Left ventricle myocardium inferior (tissue), 1 donor: Measurements from ENCODE around the gene PID1. TPM values are rescaled to one million over a fixed set of nuclear protein-coding genes. Genes with fewer than 3 reads are reported as not detected.
A peak's percentile ranks its signal among the peaks of the same experiment; 100 is the strongest.
"Not testable (repeated sequence)": the region's sequence is repeated elsewhere in the genome, so short reads cannot be mapped to it uniquely, and the experiment has no call there.

Experiments used
- DNase-seq: peaks from one replicate; pipeline ENCODE4 v3.0.0-alpha.2; 2020
- H3K27ac ChIP-seq: fragments of 200-600 bp; replicated peaks from 2 replicates; pipeline ENCODE4 v1.8.0; 2021
- H3K27me3 ChIP-seq: fragments of 200-600 bp; 2 replicates; pipeline ENCODE4 v1.8.0; 2021; ENCODE audit warnings: low read depth
- H3K36me3 ChIP-seq: fragments of 200-600 bp; 2 replicates; pipeline ENCODE4 v1.8.0; 2021
- H3K4me1 ChIP-seq: fragments of 200-600 bp; 2 replicates; pipeline ENCODE4 v1.8.0; 2021
- H3K4me3 ChIP-seq: fragments of 200-600 bp; 2 replicates; pipeline ENCODE4 v1.8.0; 2021; ENCODE audit warnings: mild to moderate bottlenecking, moderate library complexity
- H3K9me3 ChIP-seq: fragments of 200-600 bp; replicated peaks from 2 replicates; pipeline ENCODE4 v1.8.0; 2021
- intact Hi-C: fragments of 100-400 bp; cut with micrococcal nuclease; formaldehyde crosslinking; loops from one replicate; pipeline ENCODE4 v1.11.0; 2022
- total RNA-seq: library from RNA; stranded (reverse); fragmentation: NEBNext Ultra II Directional; extraction: Animal tissue kit (Norgen Biotek cat#: 25700); gene quantifications from one replicate; pipeline ENCODE4 v1.2.1, GENCODE V29; 2021
- TF ChIP-seq, protein P1 (sequence below): fragments of 200-600 bp; IDR thresholded peaks from 2 replicates; pipeline ENCODE4 v1.8.0; 2021; ENCODE audit warnings: antibody characterized with exemption, mild to moderate bottlenecking, borderline replicate concordance
- donor health status: DM: no; HTN: yes; CAD: no; lungs with severe emphysema.

PID1 gene
- total RNA-seq, 1 donor from 2014 or later, result 7.8 TPM

DNA sequence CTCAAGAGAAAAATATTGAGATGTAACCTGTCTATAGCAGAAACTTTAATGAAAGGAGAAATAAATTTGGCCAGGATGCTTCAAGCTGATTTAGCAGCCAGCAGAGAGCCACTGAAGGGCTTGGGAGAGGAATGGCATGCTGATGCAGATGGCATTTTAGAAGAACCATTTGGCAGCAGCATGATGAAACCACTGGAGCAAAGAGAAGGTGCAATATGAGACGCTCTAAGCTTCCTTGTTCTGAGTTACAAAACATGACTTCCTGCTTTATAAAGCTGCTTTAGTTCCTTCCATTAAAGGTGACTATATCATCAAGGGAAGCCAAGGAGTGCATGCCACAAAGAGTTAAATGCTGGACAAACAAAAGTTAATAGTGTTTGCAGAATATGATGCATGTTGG, 189.7 kb downstream of the PID1 start:
- Histone ChIP-seq H3K27me3 (no peaks in the 10 kb centered on the region), H3K9me3 (peaks cover 15% of the 10 kb centered on the region), H3K36me3 (no peaks in the 10 kb centered on the region), H3K27ac (no peak overlapping the region), H3K4me3 (no peak overlapping the region), H3K4me1 (peaks cover 24% of the 10 kb centered on the region)
- no peak for DNase-seq
- TF ChIP-seq, protein P1, sequence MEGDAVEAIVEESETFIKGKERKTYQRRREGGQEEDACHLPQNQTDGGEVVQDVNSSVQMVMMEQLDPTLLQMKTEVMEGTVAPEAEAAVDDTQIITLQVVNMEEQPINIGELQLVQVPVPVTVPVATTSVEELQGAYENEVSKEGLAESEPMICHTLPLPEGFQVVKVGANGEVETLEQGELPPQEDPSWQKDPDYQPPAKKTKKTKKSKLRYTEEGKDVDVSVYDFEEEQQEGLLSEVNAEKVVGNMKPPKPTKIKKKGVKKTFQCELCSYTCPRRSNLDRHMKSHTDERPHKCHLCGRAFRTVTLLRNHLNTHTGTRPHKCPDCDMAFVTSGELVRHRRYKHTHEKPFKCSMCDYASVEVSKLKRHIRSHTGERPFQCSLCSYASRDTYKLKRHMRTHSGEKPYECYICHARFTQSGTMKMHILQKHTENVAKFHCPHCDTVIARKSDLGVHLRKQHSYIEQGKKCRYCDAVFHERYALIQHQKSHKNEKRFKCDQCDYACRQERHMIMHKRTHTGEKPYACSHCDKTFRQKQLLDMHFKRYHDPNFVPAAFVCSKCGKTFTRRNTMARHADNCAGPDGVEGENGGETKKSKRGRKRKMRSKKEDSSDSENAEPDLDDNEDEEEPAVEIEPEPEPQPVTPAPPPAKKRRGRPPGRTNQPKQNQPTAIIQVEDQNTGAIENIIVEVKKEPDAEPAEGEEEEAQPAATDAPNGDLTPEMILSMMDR, result no peak
- intact Hi-C loops, result no loop called here

DNA sequence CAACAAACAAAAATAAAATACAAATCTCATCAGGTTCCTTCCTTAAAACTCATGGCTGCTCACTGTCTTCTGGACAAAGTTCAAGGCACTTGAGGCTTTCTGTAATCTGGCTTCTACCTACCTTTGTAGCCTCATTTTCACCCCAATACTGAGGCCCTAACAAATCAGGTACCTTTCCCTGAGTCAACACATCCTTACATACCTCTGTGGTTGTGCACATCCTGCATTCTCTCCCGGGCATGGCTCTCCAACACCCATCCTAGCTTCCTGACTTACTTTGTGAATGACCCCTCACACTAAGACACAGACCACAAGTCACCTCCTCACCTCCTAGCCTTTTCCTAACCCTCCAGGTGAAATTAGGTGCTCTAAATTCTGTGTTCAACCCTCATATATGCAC, 190.9 kb downstream of the PID1 start:
- TF ChIP-seq, protein P1, result no peak
- no peak overlapping the region for H3K4me3 ChIP-seq
- no peak for DNase-seq
- no peaks in the 10 kb centered on the region for H3K36me3 ChIP-seq
- H3K4me1 ChIP-seq, result peaks cover 21% of the 10 kb centered on the region
- H3K9me3 ChIP-seq, result peaks cover 28% of the 10 kb centered on the region
- intact Hi-C loops, result no loop called here
- no peaks in the 10 kb centered on the region for H3K27me3 ChIP-seq
- no peak overlapping the region for H3K27ac ChIP-seq

DNA sequence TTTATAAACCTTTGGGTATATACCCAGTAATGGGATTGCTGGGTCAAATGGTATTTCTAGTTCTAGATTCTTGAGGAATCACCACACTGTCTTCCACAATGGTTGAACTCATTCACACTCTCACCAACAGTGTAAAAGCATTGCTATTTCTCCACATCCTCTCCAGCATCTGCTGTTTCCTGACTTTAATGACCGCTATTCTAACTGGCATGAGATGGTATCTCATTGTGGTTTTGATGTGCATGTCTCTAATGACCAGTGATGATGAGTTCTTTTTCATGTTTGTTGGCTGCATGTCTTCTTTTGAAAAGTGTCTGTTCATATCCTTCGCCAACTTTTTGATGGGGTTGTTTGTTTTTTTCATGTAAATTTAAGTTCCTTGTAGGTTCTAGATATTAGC, 194.2 kb downstream of the PID1 start:
- H3K27me3 ChIP-seq, H3K27ac ChIP-seq, DNase-seq, H3K4me3 ChIP-seq, intact Hi-C loops, H3K4me1 ChIP-seq, H3K36me3 ChIP-seq: not testable (repeated sequence)
- H3K9me3 ChIP-seq, result peaks cover 23% of the 10 kb centered on the region

DNA sequence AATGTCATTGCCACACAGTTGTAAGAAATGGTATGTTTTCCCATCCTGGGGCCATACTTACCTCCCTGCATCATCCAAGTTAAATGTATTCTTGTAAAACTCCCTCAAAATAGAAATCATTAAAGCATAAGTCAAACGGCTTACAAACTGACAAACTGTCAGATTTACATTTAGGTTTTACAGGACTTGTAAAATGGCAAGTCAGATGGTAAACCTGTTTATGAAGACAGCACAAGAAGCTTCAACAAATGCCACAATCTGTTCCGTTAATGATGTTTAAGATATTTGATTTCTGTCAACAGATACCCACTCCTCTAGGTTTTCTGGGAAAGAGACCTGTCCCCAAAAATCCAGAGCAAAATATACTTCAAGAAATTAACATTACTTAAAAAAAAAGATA, 197.2 kb downstream of the PID1 start:
- intact Hi-C loops, result no loop called here
- H3K27me3 ChIP-seq, result no peaks in the 10 kb centered on the region
- H3K27ac ChIP-seq, result no peak overlapping the region
- DNase-seq, result no peak
- H3K4me3 ChIP-seq, result no peak overlapping the region
- peaks cover 20% of the 10 kb centered on the region for H3K9me3 ChIP-seq
- no peaks in the 10 kb centered on the region for H3K36me3 ChIP-seq
- TF ChIP-seq, protein P1, result no peak
- no peaks in the 10 kb centered on the region for H3K4me1 ChIP-seq

DNA sequence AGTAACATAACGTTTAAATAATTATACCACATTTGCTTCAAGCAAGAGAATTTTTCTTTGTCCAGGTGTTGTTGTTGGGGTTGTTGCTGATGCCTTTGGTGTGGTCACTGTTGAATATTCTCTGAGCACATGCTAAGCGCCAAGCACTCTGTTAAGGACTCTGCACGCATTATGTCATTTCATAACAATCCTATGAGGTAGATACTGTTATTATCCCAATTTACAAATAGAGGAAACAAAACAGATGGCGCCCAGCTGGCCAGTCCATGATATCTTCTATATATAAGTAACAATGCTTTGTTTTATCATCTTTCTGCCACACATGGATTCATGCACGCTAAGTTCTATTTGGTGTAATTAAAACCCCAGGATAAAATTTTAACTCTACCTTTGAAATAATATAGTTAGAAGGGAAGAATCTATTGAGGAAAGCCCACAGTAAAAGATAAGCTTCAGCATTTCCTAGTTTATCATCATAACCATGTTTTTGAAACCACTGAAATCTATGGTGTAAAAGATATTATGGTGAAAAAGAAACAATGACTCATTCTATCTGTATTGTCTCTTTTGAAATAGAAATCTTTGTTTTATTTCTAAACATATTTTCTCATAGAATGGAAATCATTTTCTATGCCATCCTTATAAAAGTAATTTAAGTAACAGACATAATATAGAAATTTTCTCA, 199.7 kb downstream of the PID1 start:
- H3K27ac ChIP-seq, result peak overlapping the region; percentile 13
- no peaks in the 10 kb centered on the region for H3K4me1 ChIP-seq
- H3K27me3 ChIP-seq, result no peaks in the 10 kb centered on the region
- TF ChIP-seq, protein P1, result no peak
- peaks cover 19% of the 10 kb centered on the region for H3K9me3 ChIP-seq
- no peak overlapping the region for H3K4me3 ChIP-seq
- H3K36me3 ChIP-seq, result no peaks in the 10 kb centered on the region
- intact Hi-C loops, result no loop called here
- DNase-seq, result peak; percentile 25

DNA sequence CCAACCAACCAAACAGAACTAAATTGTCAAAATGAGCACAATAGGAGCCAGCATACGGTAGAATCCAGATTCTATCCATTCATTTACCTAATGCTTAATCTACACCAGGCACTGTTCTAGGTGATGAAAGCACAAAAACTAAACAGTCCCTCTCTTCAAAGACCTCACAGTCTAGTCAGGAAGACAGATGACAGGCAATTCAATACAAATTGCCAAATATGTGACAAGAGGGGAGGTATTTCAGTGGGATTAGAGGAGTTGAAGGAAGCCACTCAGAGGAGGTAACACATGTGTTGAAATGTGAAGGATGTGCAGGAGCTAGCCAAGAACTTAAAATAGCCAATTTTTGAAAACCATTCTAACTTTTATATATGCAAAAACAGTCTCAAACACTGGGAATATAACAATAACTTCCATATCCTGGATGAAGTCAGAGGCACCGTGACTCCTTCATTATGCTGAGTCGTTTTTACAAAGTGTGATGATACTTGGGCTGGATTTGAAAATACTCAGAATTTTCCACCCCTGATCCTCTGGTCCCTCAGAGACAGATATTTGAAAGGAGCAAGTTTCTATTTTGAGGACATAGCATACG, 204.9 kb downstream of the PID1 start:
- TF ChIP-seq, protein P1, result no peak
- H3K4me3 ChIP-seq, result no peak overlapping the region

More for the DNA sequence above, 204.9 kb downstream of the PID1 start:
- Histone ChIP-seq H3K36me3 (no peaks in the 10 kb centered on the region), H3K27ac (no peak overlapping the region), H3K27me3 (no peaks in the 10 kb centered on the region), H3K4me1 (no peaks in the 10 kb centered on the region), H3K9me3 (peaks cover 3% of the 10 kb centered on the region)
- intact Hi-C loops, result no loop called here
- no peak for DNase-seq
